Vagina (tissue), 2 donors: ENCODE results near the gene GLT6D1. TPM values are rescaled to one million over a fixed set of nuclear protein-coding genes. Genes with fewer than 3 reads are reported as not detected.
"Not testable (repeated sequence)": the region's sequence is repeated elsewhere in the genome, so short reads cannot be mapped to it uniquely, and the experiment has no call there.

Experiments used
- DNase-seq, 2 donors: peaks; one replicate each; pipeline ENCODE4 v3.0.0-alpha.2; 2017; ENCODE audit errors: extremely low spot score in 2 of 2
- H3K27ac ChIP-seq: fragments of 200-600 bp; sonication (generic); one replicate; pipeline ENCODE4 v1.5.1; 2019
- H3K27me3 ChIP-seq: fragments of 200-600 bp; sonication (generic); one replicate; pipeline ENCODE4 v1.5.1; 2019
- H3K36me3 ChIP-seq, 2 donors: fragments of 200-600 bp; sonication (generic); one replicate each; pipeline ENCODE4 v1.5.1; 2017 to 2019
- H3K4me1 ChIP-seq: fragments of 200-600 bp; sonication (generic); one replicate; pipeline ENCODE4 v1.5.1; 2019
- H3K4me3 ChIP-seq, 2 donors: fragments of 200-600 bp; sonication (generic); 1 replicate in 1 of 2; 2 replicates in 1 of 2; pipeline ENCODE4 v1.5.1; 2016 to 2019
- H3K9me3 ChIP-seq: fragments of 200-600 bp; sonication (generic); one replicate; pipeline ENCODE4 v1.5.1; 2019
- POLR2A ChIP-seq, 2 donors: fragments of 450-650 bp; IDR thresholded peaks; one replicate each; pipeline ENCODE4 v1.6.1; 2017; ENCODE audit warnings: antibody characterized with exemption in 2 of 2, mild to moderate bottlenecking in 2 of 2, moderate library complexity in 2 of 2
- POLR2AphosphoS5 ChIP-seq, 2 donors: sonication (generic); formaldehyde crosslinking; IDR thresholded peaks; one replicate each; pipeline ENCODE4 v1.9.0; 2017; ENCODE audit warnings: antibody characterized with exemption in 2 of 2, mild to moderate bottlenecking in 2 of 2, low read depth in 1 of 2; ENCODE audit not compliant: insufficient read depth in 1 of 2
- intact Hi-C: fragments of 100-400 bp; cut with DNase I; formaldehyde crosslinking; loops from one replicate; pipeline ENCODE4 v1.15.1; 2023
- total RNA-seq: library from RNA; depleted of rRNA; stranded (reverse); fragments of >200 nt; gene quantifications from one replicate; pipeline ENCODE4 v1.2.3, GENCODE V29; 2016
- TF ChIP-seq, protein P1 (sequence below), 3 experiments: fragments of 450-650 bp in 2 of 3; fragments of 200-600 bp in 1 of 3; sonication (generic) in 1 of 3; IDR thresholded peaks; one replicate each; pipeline ENCODE4 v1.5.1; 2017 to 2019; ENCODE audit warnings: antibody characterized with exemption in 3 of 3, mild to moderate bottlenecking in 2 of 3, moderate library complexity in 2 of 3

GLT6D1 gene
- total RNA-seq, 1 donor from 2014 or later, result not detected

DNA sequence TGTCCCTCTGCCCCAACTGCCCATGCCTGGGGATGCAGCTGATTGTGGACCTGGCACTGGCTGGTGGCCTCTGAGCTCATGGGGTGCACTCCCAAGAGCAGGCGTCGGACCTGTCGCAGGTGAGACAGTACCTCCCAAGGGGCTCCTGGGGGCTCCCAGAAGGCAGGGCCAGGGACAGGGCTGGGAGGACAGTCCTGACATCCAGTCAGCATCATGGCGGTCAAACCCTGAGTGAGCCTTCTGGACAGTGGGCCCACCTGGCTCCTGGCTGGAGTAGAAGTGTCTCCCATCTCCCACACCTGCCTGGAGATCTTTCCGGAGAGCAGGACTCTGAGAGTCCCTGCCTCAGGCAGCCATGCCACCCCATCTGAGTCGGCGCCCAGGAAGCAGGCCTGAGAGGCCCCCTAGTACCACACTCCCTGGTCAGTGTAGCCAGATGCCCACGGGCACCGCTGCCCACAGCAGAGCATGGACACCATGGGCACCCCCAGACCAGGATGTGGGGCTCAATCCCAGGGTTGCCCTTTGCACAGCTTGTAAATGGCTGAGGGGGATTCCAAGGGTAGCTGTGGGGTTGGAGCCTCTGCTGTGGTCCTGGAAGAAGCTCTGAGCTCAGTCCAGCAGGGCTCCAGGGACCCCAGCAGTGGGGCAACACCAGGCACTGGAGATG, 30.4 kb upstream of the GLT6D1 start:
- H3K4me1 ChIP-seq, result no peaks in the 10 kb centered on the region
- no peak overlapping the region for H3K27ac ChIP-seq
- DNase-seq, result no peak
- no peak overlapping the region for H3K4me3 ChIP-seq
- H3K27me3 ChIP-seq, result no peaks in the 10 kb centered on the region
- intact Hi-C loops, result no loop called here
- no peaks in the 10 kb centered on the region for H3K9me3 ChIP-seq
- TF ChIP-seq POLR2AphosphoS5 (IDR thresholded peaks at IDR 0.05; ENCODE audit: insufficient read depth in 1 of 2, low read depth in 1 of 2) (no peak), POLR2A (IDR thresholded peaks at IDR 0.05) (no peak)
- TF ChIP-seq, protein P1, sequence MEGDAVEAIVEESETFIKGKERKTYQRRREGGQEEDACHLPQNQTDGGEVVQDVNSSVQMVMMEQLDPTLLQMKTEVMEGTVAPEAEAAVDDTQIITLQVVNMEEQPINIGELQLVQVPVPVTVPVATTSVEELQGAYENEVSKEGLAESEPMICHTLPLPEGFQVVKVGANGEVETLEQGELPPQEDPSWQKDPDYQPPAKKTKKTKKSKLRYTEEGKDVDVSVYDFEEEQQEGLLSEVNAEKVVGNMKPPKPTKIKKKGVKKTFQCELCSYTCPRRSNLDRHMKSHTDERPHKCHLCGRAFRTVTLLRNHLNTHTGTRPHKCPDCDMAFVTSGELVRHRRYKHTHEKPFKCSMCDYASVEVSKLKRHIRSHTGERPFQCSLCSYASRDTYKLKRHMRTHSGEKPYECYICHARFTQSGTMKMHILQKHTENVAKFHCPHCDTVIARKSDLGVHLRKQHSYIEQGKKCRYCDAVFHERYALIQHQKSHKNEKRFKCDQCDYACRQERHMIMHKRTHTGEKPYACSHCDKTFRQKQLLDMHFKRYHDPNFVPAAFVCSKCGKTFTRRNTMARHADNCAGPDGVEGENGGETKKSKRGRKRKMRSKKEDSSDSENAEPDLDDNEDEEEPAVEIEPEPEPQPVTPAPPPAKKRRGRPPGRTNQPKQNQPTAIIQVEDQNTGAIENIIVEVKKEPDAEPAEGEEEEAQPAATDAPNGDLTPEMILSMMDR (IDR thresholded peaks at IDR 0.05), result no peak
- no peaks in the 10 kb centered on the region for H3K36me3 ChIP-seq

DNA sequence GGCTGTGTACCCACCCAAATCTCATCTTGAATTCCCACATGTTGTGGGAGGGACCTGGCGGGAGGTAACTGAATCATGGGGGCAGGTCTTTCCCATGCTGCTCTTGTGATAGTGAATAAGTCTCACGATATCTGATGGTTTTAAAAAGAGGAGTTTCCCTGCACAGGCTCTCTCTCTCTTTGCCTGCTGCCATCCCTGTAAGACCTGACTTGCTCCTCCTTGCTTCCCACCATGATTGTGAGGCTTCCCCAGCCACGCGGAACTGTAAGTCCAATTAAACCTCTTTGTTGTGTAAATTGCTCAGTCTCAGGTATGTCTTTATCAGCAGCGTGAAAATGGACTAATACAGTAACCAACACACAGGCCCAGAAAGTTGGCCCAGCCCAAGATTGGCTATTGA, 29.7 kb upstream of the GLT6D1 start:
- H3K9me3 ChIP-seq, H3K36me3 ChIP-seq, DNase-seq, H3K27ac ChIP-seq, intact Hi-C loops, H3K27me3 ChIP-seq, H3K4me1 ChIP-seq, H3K4me3 ChIP-seq: not testable (repeated sequence)

DNA sequence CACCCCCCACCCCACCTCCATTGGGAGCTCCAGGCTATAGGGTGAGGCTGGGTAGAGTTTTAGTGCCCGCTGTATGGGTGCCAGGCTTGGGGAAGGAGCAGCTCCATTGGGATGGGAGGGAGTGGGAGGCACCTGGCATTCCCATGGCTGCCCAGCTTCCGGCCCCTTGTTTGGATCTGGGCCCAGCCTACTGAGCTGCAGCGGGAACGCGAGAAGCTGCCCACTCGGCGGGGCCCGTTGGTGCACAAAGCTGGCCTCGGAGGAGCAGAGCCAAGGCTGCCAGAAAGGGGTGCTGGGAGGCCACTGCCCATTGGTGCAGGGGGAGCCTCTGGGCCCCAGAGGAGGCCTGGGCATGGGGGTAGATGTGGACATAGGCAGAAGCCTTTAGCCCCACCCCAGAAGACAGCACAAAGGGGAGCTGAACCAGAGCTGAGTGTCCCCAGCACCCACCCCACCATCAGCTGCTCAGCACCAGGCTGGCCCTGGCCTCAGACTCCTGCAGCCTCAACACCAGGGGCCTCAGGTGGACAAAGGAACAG, 28.2 kb upstream of the GLT6D1 start:
- intact Hi-C loops, result no loop called here
- no peak for DNase-seq
- no peaks in the 10 kb centered on the region for H3K36me3 ChIP-seq
- H3K27ac ChIP-seq, result no peak overlapping the region
- no peak overlapping the region for H3K4me3 ChIP-seq
- no peaks in the 10 kb centered on the region for H3K9me3 ChIP-seq
- no peaks in the 10 kb centered on the region for H3K4me1 ChIP-seq
- no peaks in the 10 kb centered on the region for H3K27me3 ChIP-seq
- TF ChIP-seq, protein P1 (IDR thresholded peaks at IDR 0.05), result no peak
- TF ChIP-seq POLR2A (IDR thresholded peaks at IDR 0.05), result no peak
- no peak for TF ChIP-seq POLR2AphosphoS5 (IDR thresholded peaks at IDR 0.05; ENCODE audit: insufficient read depth in 1 of 2, low read depth in 1 of 2)

DNA sequence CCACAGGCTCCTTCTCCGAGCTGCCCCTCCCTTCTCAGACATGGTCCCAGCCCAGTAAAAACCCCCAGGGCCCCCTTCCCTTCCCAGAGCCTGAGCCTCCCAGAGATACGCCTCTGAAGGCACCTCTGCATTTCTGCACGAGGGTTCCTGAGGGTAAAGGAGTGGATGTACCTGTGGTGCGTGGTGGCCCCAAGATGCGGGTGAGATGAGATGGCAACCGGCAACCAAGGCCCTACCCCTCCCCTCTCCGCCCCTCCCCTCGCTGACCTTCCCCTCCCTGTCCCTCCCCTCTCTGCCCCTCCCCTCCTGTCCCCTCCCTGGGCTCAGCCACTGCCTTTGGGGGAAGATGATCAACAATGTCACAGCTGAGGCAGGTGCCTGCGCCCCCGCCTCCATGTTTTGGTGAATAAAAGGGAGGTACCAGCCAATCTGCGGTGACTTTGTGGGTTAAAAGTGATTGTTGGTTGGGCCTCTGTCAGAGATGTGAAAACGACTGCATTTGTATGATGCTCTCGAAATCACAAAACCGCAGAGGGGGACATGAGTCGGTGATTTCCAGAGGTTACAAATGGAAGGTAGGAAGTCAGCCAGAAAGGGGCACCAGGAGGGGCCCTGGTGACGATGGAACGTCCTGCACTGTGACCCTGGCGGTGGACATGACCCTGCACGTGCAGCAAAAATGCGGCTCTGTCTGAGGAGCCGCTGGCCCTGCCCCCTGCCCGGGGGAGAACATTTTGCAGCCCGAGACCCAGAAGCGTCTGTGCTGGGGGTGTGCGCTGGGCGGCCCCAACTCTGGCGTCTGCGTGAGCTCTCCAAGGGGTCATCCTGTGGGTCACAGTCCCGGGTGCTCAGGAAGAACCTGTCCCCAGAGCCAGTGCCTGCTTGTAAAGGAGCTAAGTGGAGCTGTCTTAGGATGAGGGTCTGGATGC, 27.5 kb upstream of the GLT6D1 start:
- intact Hi-C loops, result no loop called here
- Histone ChIP-seq H3K4me3 (no peak overlapping the region), H3K36me3 (no peaks in the 10 kb centered on the region), H3K9me3 (no peaks in the 10 kb centered on the region), H3K27me3 (no peaks in the 10 kb centered on the region), H3K27ac (no peak overlapping the region), H3K4me1 (no peaks in the 10 kb centered on the region)
- TF ChIP-seq, protein P1 (IDR thresholded peaks at IDR 0.05), result no peak
- TF ChIP-seq POLR2A (IDR thresholded peaks at IDR 0.05) (no peak), POLR2AphosphoS5 (IDR thresholded peaks at IDR 0.05; ENCODE audit: insufficient read depth in 1 of 2, low read depth in 1 of 2) (no peak)
- no peak for DNase-seq

DNA sequence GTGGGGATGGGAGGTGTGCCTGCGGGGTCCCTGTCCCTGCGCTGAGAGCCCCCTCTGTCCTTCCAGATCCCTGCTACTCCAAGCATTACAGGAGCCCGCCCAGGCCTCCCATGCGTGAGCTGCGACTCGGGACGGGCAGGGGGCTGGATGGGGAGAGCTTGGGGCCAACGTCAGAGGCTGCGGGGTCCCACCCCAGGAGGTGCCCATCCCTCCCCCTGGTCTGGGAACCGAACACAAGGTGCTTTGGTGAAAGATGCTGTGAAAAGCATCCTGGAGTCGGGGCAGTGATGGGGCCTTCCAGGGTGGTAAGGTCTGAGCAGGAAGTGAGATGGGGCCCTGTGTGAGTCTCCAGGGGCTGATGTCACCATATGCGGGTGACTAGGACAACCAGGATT, 26.5 kb upstream of the GLT6D1 start:
- Histone ChIP-seq H3K4me3 (no peak overlapping the region), H3K9me3 (no peaks in the 10 kb centered on the region), H3K4me1 (no peaks in the 10 kb centered on the region), H3K27me3 (no peaks in the 10 kb centered on the region), H3K27ac (no peak overlapping the region), H3K36me3 (no peaks in the 10 kb centered on the region)
- TF ChIP-seq, protein P1 (IDR thresholded peaks at IDR 0.05), result no peak
- TF ChIP-seq POLR2AphosphoS5 (IDR thresholded peaks at IDR 0.05; ENCODE audit: insufficient read depth in 1 of 2, low read depth in 1 of 2), result no peak
- TF ChIP-seq POLR2A (IDR thresholded peaks at IDR 0.05), result no peak
- intact Hi-C loops, result no loop called here
- no peak for DNase-seq
